Measurements from ENCODE around the gene MDFI.

MDFI gene

DNA sequence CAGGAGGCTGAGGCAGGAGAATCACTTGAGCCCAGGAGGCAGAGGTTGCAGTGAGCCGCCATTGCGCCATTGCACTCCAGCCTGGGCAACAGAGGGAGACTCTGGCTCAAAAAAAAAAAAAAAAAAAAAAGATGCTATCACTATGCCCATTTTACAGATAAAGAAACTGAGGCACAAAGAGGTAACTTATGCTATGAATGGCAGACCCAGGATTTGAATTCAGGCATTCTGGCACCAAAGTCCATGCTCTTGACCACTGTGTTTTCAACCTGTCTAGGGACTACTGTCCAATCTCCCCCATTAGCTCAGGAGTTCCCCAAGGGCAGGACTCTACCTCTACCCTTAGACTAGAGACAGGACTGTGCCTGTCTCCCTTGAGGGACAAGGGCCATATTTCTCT is 9.1 kb upstream of the MDFI start:
- H3K4me3 ChIP-seq (ENCODE audit: low read depth, low read length) = no peak overlapping the region
- no peak for DNase-seq (ENCODE audit: low read depth)
- no peak for TF ChIP-seq CTCF (IDR thresholded peaks at IDR 0.05; ENCODE audit: control insufficient read depth, extremely low read depth, insufficient read depth)

DNA sequence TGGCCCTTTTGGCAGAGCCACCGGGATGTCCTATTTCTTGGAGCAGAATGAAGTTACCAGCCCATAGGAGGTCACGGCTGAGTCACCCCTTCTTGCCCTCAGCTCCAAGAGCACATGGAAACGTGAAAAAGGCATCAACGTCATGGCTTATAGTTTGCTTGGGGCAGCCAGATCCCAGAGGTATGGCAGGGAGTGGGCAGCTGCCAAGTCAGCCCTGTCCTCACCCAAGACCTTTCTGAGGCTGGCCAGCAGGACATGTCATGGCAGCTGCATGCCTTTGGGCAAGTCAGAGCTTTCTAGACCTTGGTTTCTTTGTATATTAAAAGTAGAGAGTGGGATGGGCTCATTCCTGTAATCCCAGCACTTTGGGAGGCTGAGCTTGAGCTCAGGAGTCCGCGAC is 8.2 kb upstream of the MDFI start:
- DNase-seq (ENCODE audit: low read depth) = no peak
- TF ChIP-seq CTCF (IDR thresholded peaks at IDR 0.05; ENCODE audit: control insufficient read depth, extremely low read depth, insufficient read depth) = no peak

DNA sequence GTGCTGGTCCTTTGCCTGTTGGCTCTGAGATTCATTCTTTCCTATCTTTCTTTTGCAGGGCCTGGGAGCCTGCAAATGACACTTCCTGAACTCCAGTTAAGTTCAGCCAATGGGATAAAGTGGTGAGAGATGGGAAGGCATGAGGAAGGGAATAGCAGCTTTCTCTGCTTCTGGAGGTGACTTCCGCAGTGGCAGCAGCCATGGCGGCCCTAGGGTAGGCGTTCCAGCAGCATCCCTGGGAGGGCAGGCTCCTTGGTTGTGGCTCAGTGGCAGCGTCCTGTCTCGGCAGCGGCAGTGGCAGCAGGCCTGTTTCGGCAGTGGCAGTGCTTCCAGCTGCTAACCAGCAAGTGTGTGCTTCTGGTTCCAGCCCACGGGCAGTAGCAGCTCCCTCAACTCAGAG is 7.3 kb upstream of the MDFI start:
- no peak for DNase-seq (ENCODE audit: low read depth)
- no peak overlapping the region for H3K4me3 ChIP-seq (ENCODE audit: low read depth, low read length)
- no peak for TF ChIP-seq CTCF (IDR thresholded peaks at IDR 0.05; ENCODE audit: control insufficient read depth, extremely low read depth, insufficient read depth)

More for the DNA sequence above, 8.2 kb upstream of the MDFI start:
- no peak overlapping the region for H3K4me3 ChIP-seq (ENCODE audit: low read depth, low read length)

GRCh38 chr6:41633056-41633634 is 5.1 kb upstream of the MDFI start:
- H3K4me3 ChIP-seq (ENCODE audit: low read depth, low read length) = no peak overlapping the region
- TF ChIP-seq CTCF (IDR thresholded peaks at IDR 0.05; ENCODE audit: control insufficient read depth, extremely low read depth, insufficient read depth) = no peak
- DNase-seq (ENCODE audit: low read depth) = no peak

DNA sequence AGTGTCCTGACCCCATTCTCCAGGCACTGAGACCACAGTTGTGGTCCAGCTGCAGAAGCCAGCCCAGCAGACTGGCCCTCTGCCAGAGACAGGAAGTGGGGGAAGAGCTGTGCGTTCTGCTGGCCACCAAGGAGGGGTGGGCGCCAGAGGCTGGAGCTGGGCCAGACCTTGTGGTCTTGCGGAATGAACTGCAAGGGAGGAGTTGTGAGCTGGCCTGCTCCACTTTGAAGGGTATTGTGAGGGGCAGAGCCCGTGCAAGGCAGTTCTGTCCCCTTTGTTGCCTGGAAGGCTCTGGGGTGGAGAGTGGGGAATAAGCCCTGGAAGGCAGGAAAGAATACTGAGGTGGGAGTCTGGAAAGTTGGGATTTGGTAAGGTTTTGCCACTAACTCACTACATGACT is 3.6 kb upstream of the MDFI start:
- TF ChIP-seq CTCF (IDR thresholded peaks at IDR 0.05; ENCODE audit: control insufficient read depth, extremely low read depth, insufficient read depth) = no peak
- DNase-seq (ENCODE audit: low read depth) = no peak
- no peak overlapping the region for H3K4me3 ChIP-seq (ENCODE audit: low read depth, low read length)

DNA sequence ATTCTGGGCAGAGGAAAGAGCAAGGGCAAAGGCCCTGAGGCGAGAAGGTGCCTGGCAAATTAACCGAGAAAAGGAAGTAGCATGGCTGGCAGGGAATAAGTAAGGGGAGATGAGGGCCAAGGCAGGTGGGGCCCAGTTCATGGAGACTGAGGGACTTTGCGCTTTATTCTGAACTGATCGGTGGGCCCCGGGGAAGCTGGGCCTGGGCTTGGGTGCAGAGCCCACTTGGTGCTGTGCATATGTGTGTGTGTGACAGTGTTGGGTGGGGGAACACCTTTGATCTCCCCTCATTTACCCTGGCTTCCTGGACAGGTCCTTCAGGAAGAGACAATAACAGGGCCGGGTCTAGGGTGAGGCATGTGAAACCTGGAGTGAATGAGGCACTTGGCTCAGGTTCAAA is 2.9 kb upstream of the MDFI start:
- DNase-seq (ENCODE audit: low read depth) = no peak
- no peak for TF ChIP-seq CTCF (IDR thresholded peaks at IDR 0.05; ENCODE audit: control insufficient read depth, extremely low read depth, insufficient read depth)
- H3K4me3 ChIP-seq (ENCODE audit: low read depth, low read length) = no peak overlapping the region

- TF ChIP-seq CTCF (IDR thresholded peaks at IDR 0.05; ENCODE audit: control insufficient read depth, extremely low read depth, insufficient read depth) = no peak
- no peak overlapping the region for H3K4me3 ChIP-seq (ENCODE audit: low read depth, low read length)
- DNase-seq (ENCODE audit: low read depth) = no peak
Measured at GRCh38 chr6:41636833-41637193, 1.5 kb upstream of the MDFI start.

All from LNCaP clone FGC (cell line).